Measurements from ENCODE around the gene COPE. TPM values are rescaled to one million over a fixed set of nuclear protein-coding genes. Genes with fewer than 3 reads are reported as not detected.

The COPE gene
- polyA plus RNA-seq, 12 donors, result 55.2 to 96.3 (median 71.7) TPM; not detected in 1

GRCh38 chr19:18869023-18869618, 50.1 kb downstream of the COPE start:
- DNase-seq, result no peak

- DNase-seq, result no peak
These were observed 50.7 kb downstream of the COPE start for GRCh38 chr19:18868380-18869022.

GRCh38 chr19:18867751-18868150, 51.4 kb downstream of the COPE start:
- DNase-seq, result no peak

GRCh38 chr19:18867199-18867598, 52.0 kb downstream of the COPE start:
- no peak for DNase-seq

- no peak for DNase-seq
These were observed 52.4 kb downstream of the COPE start for GRCh38 chr19:18866800-18867123.

GRCh38 chr19:18865973-18866799, 53.0 kb downstream of the COPE start:
- peak; percentile 61 for DNase-seq

GRCh38 chr19:18865106-18865972, 53.8 kb downstream of the COPE start:
- DNase-seq, result no peak

- DNase-seq, result no peak
These were observed 55.3 kb downstream of the COPE start for GRCh38 chr19:18863843-18864362.

GRCh38 chr19:18862976-18863842, 56.0 kb downstream of the COPE start:
- DNase-seq, result no peak

GRCh38 chr19:18861917-18862316, 57.3 kb downstream of the COPE start:
- DNase-seq, result no peak

- no peak for DNase-seq
These were observed 58.0 kb downstream of the COPE start for GRCh38 chr19:18861235-18861634.

GRCh38 chr19:18860725-18861124, 58.5 kb downstream of the COPE start:
- no peak for DNase-seq

- no peak for DNase-seq
These were observed 58.9 kb downstream of the COPE start for GRCh38 chr19:18860302-18860700.

- peak; percentile 65 for DNase-seq
These were observed 59.4 kb downstream of the COPE start for GRCh38 chr19:18859676-18860301.

- DNase-seq, result no peak
These were observed 60.1 kb downstream of the COPE start for GRCh38 chr19:18858906-18859646.

GRCh38 chr19:18857223-18857622, 62.0 kb downstream of the COPE start:
- no peak for DNase-seq

- no peak for DNase-seq
These were observed 62.6 kb downstream of the COPE start for GRCh38 chr19:18856385-18857126.

GRCh38 chr19:18855647-18856384, 63.4 kb downstream of the COPE start:
- no peak for DNase-seq

Measured in muscle of arm (tissue), 12 donors.